Keratinocyte (primary cell): Measurements from ENCODE around the gene C17orf58.

ENCODE experiments used
- EZH2 ChIP-seq: IDR thresholded peaks from one replicate; pipeline ENCODE4 v1.6.1; 2012; ENCODE audit warnings: inconsistent platforms, mild to moderate bottlenecking, low read length, moderate library complexity
- TF ChIP-seq, protein P1 (sequence below), 3 experiments: IDR thresholded peaks in 1 of 3; conservative IDR thresholded peaks in 1 of 3; optimal IDR thresholded peaks in 1 of 3; 2 replicates in 2 of 3; 3 replicates in 1 of 3; pipeline versions ENCODE3 to v1.5.1; 2011; ENCODE audit warnings: low read length in 3 of 3, mild to moderate bottlenecking in 3 of 3, moderate library complexity in 2 of 3, control low read depth in 1 of 3, inconsistent platforms in 1 of 3; ENCODE audit not compliant: insufficient read depth in 2 of 3; ENCODE audit errors: extremely low read depth in 1 of 3

DNA sequence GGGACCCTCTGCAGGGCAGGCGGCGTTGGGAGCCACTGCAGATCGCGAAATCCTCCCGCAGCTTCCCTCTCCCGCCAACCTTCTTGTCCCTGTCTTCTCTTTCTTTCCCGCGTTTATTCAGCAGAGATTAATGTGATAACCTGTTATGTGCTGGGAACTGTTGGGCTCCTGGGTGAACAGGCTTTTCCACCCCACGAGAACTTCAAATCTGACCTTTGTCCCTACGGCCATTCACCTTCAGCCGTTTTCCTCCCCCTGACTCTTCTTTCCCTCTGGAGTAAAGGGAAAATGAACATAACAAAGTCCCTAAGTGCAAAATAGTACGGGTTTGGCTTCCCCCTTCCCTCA lies 24.1 kb upstream of the C17orf58 start:
- TF ChIP-seq, protein P1, sequence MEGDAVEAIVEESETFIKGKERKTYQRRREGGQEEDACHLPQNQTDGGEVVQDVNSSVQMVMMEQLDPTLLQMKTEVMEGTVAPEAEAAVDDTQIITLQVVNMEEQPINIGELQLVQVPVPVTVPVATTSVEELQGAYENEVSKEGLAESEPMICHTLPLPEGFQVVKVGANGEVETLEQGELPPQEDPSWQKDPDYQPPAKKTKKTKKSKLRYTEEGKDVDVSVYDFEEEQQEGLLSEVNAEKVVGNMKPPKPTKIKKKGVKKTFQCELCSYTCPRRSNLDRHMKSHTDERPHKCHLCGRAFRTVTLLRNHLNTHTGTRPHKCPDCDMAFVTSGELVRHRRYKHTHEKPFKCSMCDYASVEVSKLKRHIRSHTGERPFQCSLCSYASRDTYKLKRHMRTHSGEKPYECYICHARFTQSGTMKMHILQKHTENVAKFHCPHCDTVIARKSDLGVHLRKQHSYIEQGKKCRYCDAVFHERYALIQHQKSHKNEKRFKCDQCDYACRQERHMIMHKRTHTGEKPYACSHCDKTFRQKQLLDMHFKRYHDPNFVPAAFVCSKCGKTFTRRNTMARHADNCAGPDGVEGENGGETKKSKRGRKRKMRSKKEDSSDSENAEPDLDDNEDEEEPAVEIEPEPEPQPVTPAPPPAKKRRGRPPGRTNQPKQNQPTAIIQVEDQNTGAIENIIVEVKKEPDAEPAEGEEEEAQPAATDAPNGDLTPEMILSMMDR (optimal IDR thresholded peaks at IDR 0.05 in 1 of 3, IDR thresholded peaks at IDR 0.05 in 1 of 3, conservative IDR thresholded peaks at IDR 0.05 in 1 of 3; ENCODE audit: extremely low read depth in 1 of 3, insufficient read depth in 2 of 3, low read length in 3 of 3) = no peak
- no peak for TF ChIP-seq EZH2
